ENCODE measurements around the gene CTRB2.

CTRB2 gene

GRCh38 chr16:75176926-75177325, 30.0 kb downstream of the CTRB2 start:
- DNase-seq (ENCODE audit: low read depth in 2 of 3, low spot score in 2 of 3): no peak

GRCh38 chr16:75175074-75175473, 31.9 kb downstream of the CTRB2 start:
- DNase-seq (ENCODE audit: low read depth in 2 of 3, low spot score in 2 of 3): no peak

GRCh38 chr16:75172578-75172977, 34.4 kb downstream of the CTRB2 start:
- DNase-seq (ENCODE audit: low read depth in 2 of 3, low spot score in 2 of 3): no peak

GRCh38 chr16:75169899-75170405, 37.0 kb downstream of the CTRB2 start:
- no peak for DNase-seq (ENCODE audit: low read depth in 2 of 3, low spot score in 2 of 3)

GRCh38 chr16:75160386-75160785, 46.6 kb downstream of the CTRB2 start:
- DNase-seq (ENCODE audit: low read depth in 2 of 3, low spot score in 2 of 3): no peak
